ENCODE measurements around the gene USF1. TPM values are rescaled to one million over a fixed set of nuclear protein-coding genes. Genes with fewer than 3 reads are reported as not detected.
A peak's percentile ranks its signal among the peaks of the same experiment; 100 is the strongest.

The USF1 gene
- total and polyA plus RNA-seq, 2 experiments from 2014 or later = 23.8 to 74.8 TPM

GRCh38 chr1:161019751-161020495 lies 25.9 kb downstream of the USF1 start:
- no peaks in the 10 kb centered on the region for H3K36me3 ChIP-seq (ENCODE audit: insufficient read depth)
- Mint-ChIP-seq H3K4me3 (peak overlapping the region; percentile 89), H3K27ac (peak overlapping the region; percentile 100), H3K27me3 (ENCODE audit: insufficient read depth, low read depth, poor library complexity) (peaks cover 11% of the 10 kb centered on the region), H3K9me3 (no peaks in the 10 kb centered on the region; the same call in 2 of the 3 replicates), H3K4me1 (peaks cover 42% of the 10 kb centered on the region), H3K36me3 (ENCODE audit: low read depth) (peaks cover 22% of the 10 kb centered on the region)
- peaks cover 59% of the 10 kb centered on the region for H3K79me2 ChIP-seq (replicated peaks; ENCODE audit: insufficient read depth)
- H3K4me2 ChIP-seq = peak overlapping the region; percentile 97
- H3K27me3 ChIP-seq (ENCODE audit: insufficient read depth) = no peaks in the 10 kb centered on the region
- H3K27ac ChIP-seq (ENCODE audit: low read depth) = peak overlapping the region; percentile 94
- H3F3A ChIP-seq (replicated peaks; ENCODE audit: low read depth) = peaks cover 13% of the 10 kb centered on the region
- H2AFZ ChIP-seq = no peak overlapping the region
- H3K4me1 ChIP-seq (ENCODE audit: insufficient read depth) = peaks cover 35% of the 10 kb centered on the region
- TF ChIP-seq POLR2AphosphoS5 (IDR thresholded peaks at IDR 0.05; ENCODE audit: low read depth) (no peak), ZNF462 (CRISPR knock-in tag; IDR thresholded peaks at IDR 0.05) (no peak), CREB1 (CRISPR knock-in tag; IDR thresholded peaks at IDR 0.05; ENCODE audit: low read depth) (no peak), EZH2phosphoT487 (IDR thresholded peaks at IDR 0.05; ENCODE audit: unreplicated experiment) (no peak), ZNF331 (CRISPR knock-in tag; IDR thresholded peaks at IDR 0.05; ENCODE audit: low read depth) (no peak), EZH2 (IDR thresholded peaks at IDR 0.05; ENCODE audit: low read depth, unreplicated experiment) (no peak), ZNF114 (CRISPR knock-in tag; IDR thresholded peaks at IDR 0.05) (no peak), NANOG (IDR thresholded peaks at IDR 0.05; ENCODE audit: borderline replicate concordance) (no peak)
- TF ChIP-seq, protein P1, sequence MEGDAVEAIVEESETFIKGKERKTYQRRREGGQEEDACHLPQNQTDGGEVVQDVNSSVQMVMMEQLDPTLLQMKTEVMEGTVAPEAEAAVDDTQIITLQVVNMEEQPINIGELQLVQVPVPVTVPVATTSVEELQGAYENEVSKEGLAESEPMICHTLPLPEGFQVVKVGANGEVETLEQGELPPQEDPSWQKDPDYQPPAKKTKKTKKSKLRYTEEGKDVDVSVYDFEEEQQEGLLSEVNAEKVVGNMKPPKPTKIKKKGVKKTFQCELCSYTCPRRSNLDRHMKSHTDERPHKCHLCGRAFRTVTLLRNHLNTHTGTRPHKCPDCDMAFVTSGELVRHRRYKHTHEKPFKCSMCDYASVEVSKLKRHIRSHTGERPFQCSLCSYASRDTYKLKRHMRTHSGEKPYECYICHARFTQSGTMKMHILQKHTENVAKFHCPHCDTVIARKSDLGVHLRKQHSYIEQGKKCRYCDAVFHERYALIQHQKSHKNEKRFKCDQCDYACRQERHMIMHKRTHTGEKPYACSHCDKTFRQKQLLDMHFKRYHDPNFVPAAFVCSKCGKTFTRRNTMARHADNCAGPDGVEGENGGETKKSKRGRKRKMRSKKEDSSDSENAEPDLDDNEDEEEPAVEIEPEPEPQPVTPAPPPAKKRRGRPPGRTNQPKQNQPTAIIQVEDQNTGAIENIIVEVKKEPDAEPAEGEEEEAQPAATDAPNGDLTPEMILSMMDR (conservative IDR thresholded peaks at IDR 0.05; ENCODE audit: low read depth in 2 of 2) = no peak
- TF ChIP-seq, protein P2, sequence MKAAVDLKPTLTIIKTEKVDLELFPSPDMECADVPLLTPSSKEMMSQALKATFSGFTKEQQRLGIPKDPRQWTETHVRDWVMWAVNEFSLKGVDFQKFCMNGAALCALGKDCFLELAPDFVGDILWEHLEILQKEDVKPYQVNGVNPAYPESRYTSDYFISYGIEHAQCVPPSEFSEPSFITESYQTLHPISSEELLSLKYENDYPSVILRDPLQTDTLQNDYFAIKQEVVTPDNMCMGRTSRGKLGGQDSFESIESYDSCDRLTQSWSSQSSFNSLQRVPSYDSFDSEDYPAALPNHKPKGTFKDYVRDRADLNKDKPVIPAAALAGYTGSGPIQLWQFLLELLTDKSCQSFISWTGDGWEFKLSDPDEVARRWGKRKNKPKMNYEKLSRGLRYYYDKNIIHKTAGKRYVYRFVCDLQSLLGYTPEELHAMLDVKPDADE (IDR thresholded peaks at IDR 0.05) = no peak
- TF ChIP-seq, protein P3, sequence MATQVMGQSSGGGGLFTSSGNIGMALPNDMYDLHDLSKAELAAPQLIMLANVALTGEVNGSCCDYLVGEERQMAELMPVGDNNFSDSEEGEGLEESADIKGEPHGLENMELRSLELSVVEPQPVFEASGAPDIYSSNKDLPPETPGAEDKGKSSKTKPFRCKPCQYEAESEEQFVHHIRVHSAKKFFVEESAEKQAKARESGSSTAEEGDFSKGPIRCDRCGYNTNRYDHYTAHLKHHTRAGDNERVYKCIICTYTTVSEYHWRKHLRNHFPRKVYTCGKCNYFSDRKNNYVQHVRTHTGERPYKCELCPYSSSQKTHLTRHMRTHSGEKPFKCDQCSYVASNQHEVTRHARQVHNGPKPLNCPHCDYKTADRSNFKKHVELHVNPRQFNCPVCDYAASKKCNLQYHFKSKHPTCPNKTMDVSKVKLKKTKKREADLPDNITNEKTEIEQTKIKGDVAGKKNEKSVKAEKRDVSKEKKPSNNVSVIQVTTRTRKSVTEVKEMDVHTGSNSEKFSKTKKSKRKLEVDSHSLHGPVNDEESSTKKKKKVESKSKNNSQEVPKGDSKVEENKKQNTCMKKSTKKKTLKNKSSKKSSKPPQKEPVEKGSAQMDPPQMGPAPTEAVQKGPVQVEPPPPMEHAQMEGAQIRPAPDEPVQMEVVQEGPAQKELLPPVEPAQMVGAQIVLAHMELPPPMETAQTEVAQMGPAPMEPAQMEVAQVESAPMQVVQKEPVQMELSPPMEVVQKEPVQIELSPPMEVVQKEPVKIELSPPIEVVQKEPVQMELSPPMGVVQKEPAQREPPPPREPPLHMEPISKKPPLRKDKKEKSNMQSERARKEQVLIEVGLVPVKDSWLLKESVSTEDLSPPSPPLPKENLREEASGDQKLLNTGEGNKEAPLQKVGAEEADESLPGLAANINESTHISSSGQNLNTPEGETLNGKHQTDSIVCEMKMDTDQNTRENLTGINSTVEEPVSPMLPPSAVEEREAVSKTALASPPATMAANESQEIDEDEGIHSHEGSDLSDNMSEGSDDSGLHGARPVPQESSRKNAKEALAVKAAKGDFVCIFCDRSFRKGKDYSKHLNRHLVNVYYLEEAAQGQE (IDR thresholded peaks at IDR 0.05; ENCODE audit: unreplicated experiment) = no peak
- ATAC-seq = peak; percentile 13
- no peaks in the 10 kb centered on the region for H3K9me2 ChIP-seq (ENCODE audit: insufficient read depth)
- H3K4me3 ChIP-seq = peak overlapping the region; percentile 99
- peak; percentile 42 for DNase-seq (ENCODE audit: low spot score)
- peaks cover 30% of the 10 kb centered on the region for H4K20me1 ChIP-seq (replicated peaks; ENCODE audit: insufficient read depth)

All from GM23338 (cell line).